NK-92 (cell line): ENCODE results near the gene AKT1.
"Not testable (repeated sequence)": the region's sequence is repeated elsewhere in the genome, so short reads cannot be mapped to it uniquely, and the experiment has no call there.

ENCODE experiments used
- DNase-seq: peaks from one replicate; lab custom pipeline; 2025; ENCODE audit not compliant: unreplicated experiment; lab: John Stamatoyannopoulos, UW

AKT1 gene

GRCh38 chr14:104741108-104741802 lies 54.3 kb downstream of the AKT1 start:
- DNase-seq = no peak

GRCh38 chr14:104739546-104740516 lies 55.7 kb downstream of the AKT1 start:
- no peak for DNase-seq

- DNase-seq = no peak
Observed at GRCh38 chr14:104739026-104739425, 56.5 kb downstream of the AKT1 start.

- no peak for DNase-seq
Observed at GRCh38 chr14:104738375-104739019, 57.1 kb downstream of the AKT1 start.

- no peak for DNase-seq
Observed at GRCh38 chr14:104735830-104736642, 59.5 kb downstream of the AKT1 start.

- no peak for DNase-seq
Observed at GRCh38 chr14:104734991-104735779, 60.4 kb downstream of the AKT1 start.

GRCh38 chr14:104734601-104734990 lies 61.0 kb downstream of the AKT1 start:
- no peak for DNase-seq

- DNase-seq = no peak
Observed at GRCh38 chr14:104734051-104734587, 61.4 kb downstream of the AKT1 start.

- DNase-seq = no peak
Observed at GRCh38 chr14:104732931-104733681, 62.4 kb downstream of the AKT1 start.

- DNase-seq = no peak
Observed at GRCh38 chr14:104732355-104732804, 63.2 kb downstream of the AKT1 start.

GRCh38 chr14:104731320-104732294 lies 63.9 kb downstream of the AKT1 start:
- DNase-seq = no peak

GRCh38 chr14:104730487-104730886 lies 65.1 kb downstream of the AKT1 start:
- DNase-seq = no peak

- no peak for DNase-seq
Observed at GRCh38 chr14:104729835-104730181, 65.7 kb downstream of the AKT1 start.

GRCh38 chr14:104729176-104729834 lies 66.2 kb downstream of the AKT1 start:
- not testable (repeated sequence) for DNase-seq

GRCh38 chr14:104728631-104729030 lies 66.9 kb downstream of the AKT1 start:
- no peak for DNase-seq

GRCh38 chr14:104726600-104727451 lies 68.7 kb downstream of the AKT1 start:
- DNase-seq = no peak
